WTC11 (cell line): ENCODE data around the gene FGF18. TPM values are rescaled to one million over a fixed set of nuclear protein-coding genes. Genes with fewer than 3 reads are reported as not detected.
"Not testable (repeated sequence)": the region's sequence is repeated elsewhere in the genome, so short reads cannot be mapped to it uniquely, and the experiment has no call there.

Experiments
- ATAC-seq: fragments of 200-7000 bp; cut with Tn5 transposase; 2 replicates; pipeline ENCODE4 v1.10.0; 2021; ENCODE audit warnings: mild to moderate bottlenecking, moderate library complexity
- CTCF ChIA-PET: fragments of 300-600 bp; sonication (Branson Sonifier 250); formaldehyde crosslinking; loops from one replicate; lab custom pipeline; 2021; ENCODE audit warnings: antibody characterized with exemption; lab: Charles Lee
- POLR2A ChIA-PET: fragments of 350-600 bp; sonication (Branson Sonifier 250); formaldehyde crosslinking; loops from one replicate; lab custom pipeline; 2021; ENCODE audit warnings: antibody characterized with exemption; lab: Charles Lee
- DNase-seq: peaks from one replicate; pipeline ENCODE4 v3.0.0; 2021; ENCODE audit warnings: low spot score
- H3K27ac Mint-ChIP-seq: 2 replicates; pipeline ENCODE4 v1.8.0; 2021; ENCODE audit warnings: mixed read lengths
- H3K27me3 Mint-ChIP-seq: 2 replicates; pipeline ENCODE4 v1.8.0; 2021; ENCODE audit warnings: low read depth, mild to moderate bottlenecking, moderate library complexity, mixed read lengths
- H3K36me3 Mint-ChIP-seq: 2 replicates; pipeline ENCODE4 v1.8.0; 2021; ENCODE audit warnings: mixed read lengths
- H3K4me1 Mint-ChIP-seq: 2 replicates; pipeline ENCODE4 v1.8.0; 2022; ENCODE audit warnings: mixed read lengths
- H3K4me3 Mint-ChIP-seq: 2 replicates; pipeline ENCODE4 v1.8.0; 2021; ENCODE audit warnings: mild to moderate bottlenecking, moderate library complexity, mixed read lengths
- H3K9me3 Mint-ChIP-seq: 2 replicates; pipeline ENCODE4 v1.8.0; 2021; ENCODE audit warnings: mixed read lengths
- ARID4B ChIP-seq: sonication (generic); formaldehyde crosslinking; IDR thresholded peaks from 2 replicates; pipeline ENCODE4 v1.8.0; 2023; ENCODE audit warnings: missing genetic modification reagents, mild to moderate bottlenecking, borderline replicate concordance
- ATF2 ChIP-seq: sonication (generic); formaldehyde crosslinking; IDR thresholded peaks from 2 replicates; pipeline ENCODE4 v1.8.1; 2022; ENCODE audit warnings: low read depth, missing genetic modification reagents, borderline replicate concordance
- CBFB ChIP-seq: sonication (generic); formaldehyde crosslinking; IDR thresholded peaks from 2 replicates; pipeline ENCODE4 v1.8.1; 2022; ENCODE audit warnings: mild to moderate bottlenecking, low read depth, missing genetic modification reagents
- CREM ChIP-seq: sonication (generic); formaldehyde crosslinking; IDR thresholded peaks from 2 replicates; pipeline ENCODE4 v1.8.1; 2022; ENCODE audit warnings: mild to moderate bottlenecking, missing genetic modification reagents, moderate library complexity
- EMX1 ChIP-seq: fragments of 250-450 bp; sonication (Bioruptor Pico); IDR thresholded peaks from 2 replicates; pipeline ENCODE4 v1.8.0; 2021; ENCODE audit warnings: mild to moderate bottlenecking
- FOXK1 ChIP-seq: sonication (generic); formaldehyde crosslinking; IDR thresholded peaks from 2 replicates; pipeline ENCODE4 v1.8.0; 2022; ENCODE audit warnings: mild to moderate bottlenecking, moderate library complexity, missing genetic modification reagents
- FOXP1 ChIP-seq: sonication (generic); formaldehyde crosslinking; IDR thresholded peaks from 2 replicates; pipeline ENCODE4 v1.8.0; 2022; ENCODE audit warnings: missing genetic modification reagents, mild to moderate bottlenecking, moderate library complexity, borderline replicate concordance
- GABPB1 ChIP-seq: sonication (generic); formaldehyde crosslinking; IDR thresholded peaks from 2 replicates; pipeline ENCODE4 v1.8.1; 2023; ENCODE audit warnings: mild to moderate bottlenecking, missing genetic modification reagents
- HMGXB4 ChIP-seq: sonication (generic); formaldehyde crosslinking; IDR thresholded peaks from 2 replicates; pipeline ENCODE4 v1.8.1; 2023; ENCODE audit warnings: mild to moderate bottlenecking, moderate library complexity, missing genetic modification reagents
- MLX ChIP-seq: sonication (generic); formaldehyde crosslinking; IDR thresholded peaks from 2 replicates; pipeline ENCODE4 v1.8.1; 2023; ENCODE audit warnings: mild to moderate bottlenecking, missing genetic modification reagents, moderate library complexity
- NFATC4 ChIP-seq: fragments of 250-450 bp; sonication (Bioruptor Pico); IDR thresholded peaks from 2 replicates; pipeline ENCODE4 v1.9.0; 2021; ENCODE audit warnings: mild to moderate bottlenecking
- NR1H2 ChIP-seq: sonication (generic); formaldehyde crosslinking; IDR thresholded peaks from 2 replicates; pipeline ENCODE4 v1.9.0; 2021; ENCODE audit warnings: mild to moderate bottlenecking, moderate library complexity, missing genetic modification reagents
- SMAD4 ChIP-seq: sonication (generic); formaldehyde crosslinking; IDR thresholded peaks from 2 replicates; pipeline ENCODE4 v1.8.0; 2022; ENCODE audit warnings: mild to moderate bottlenecking, missing genetic modification reagents
- ZNF121 ChIP-seq: sonication (generic); formaldehyde crosslinking; IDR thresholded peaks from 2 replicates; pipeline ENCODE4 v1.8.0; 2023; ENCODE audit warnings: missing genetic modification reagents
- ZNF281 ChIP-seq: sonication (generic); formaldehyde crosslinking; IDR thresholded peaks from 2 replicates; pipeline ENCODE4 v1.8.0; 2023; ENCODE audit warnings: mild to moderate bottlenecking, missing genetic modification reagents
- ZNF317 ChIP-seq: sonication (generic); formaldehyde crosslinking; IDR thresholded peaks from 2 replicates; pipeline ENCODE4 v1.8.1; 2023; ENCODE audit warnings: low read depth, mild to moderate bottlenecking, moderate library complexity, missing genetic modification reagents, borderline replicate concordance
- ZNF423 ChIP-seq: fragments of 250-450 bp; sonication (Bioruptor Pico); IDR thresholded peaks from 2 replicates; pipeline ENCODE4 v2.1.2; 2022; ENCODE audit warnings: mild to moderate bottlenecking, moderate library complexity
- ZSCAN18 ChIP-seq: fragments of 250-450 bp; sonication (Bioruptor Pico); IDR thresholded peaks from 2 replicates; pipeline ENCODE4 v2.1.2; 2022; ENCODE audit warnings: mild to moderate bottlenecking, moderate library complexity
- total RNA-seq: library from RNA; stranded (reverse); gene quantifications from 3 replicates; pipeline ENCODE4 v1.2.3, GENCODE V29; 2021

Gene FGF18
- total RNA-seq, 1 experiment from 2014 or later = 0.72 TPM

GRCh38 chr5:171496456-171496855 is 77.0 kb downstream of the FGF18 start:
- no peak for ATAC-seq
- Mint-ChIP-seq H3K36me3 (no peaks in the 10 kb centered on the region), H3K4me3 (no peak overlapping the region), H3K27ac (no peak overlapping the region), H3K4me1 (peaks cover 23% of the 10 kb centered on the region), H3K9me3 (no peaks in the 10 kb centered on the region), H3K27me3 (no peaks in the 10 kb centered on the region)
- TF ChIP-seq ZNF281 (CRISPR knock-in tag) (no peak), ZNF317 (CRISPR knock-in tag) (no peak), HMGXB4 (no peak), ZNF121 (no peak), CBFB (CRISPR knock-in tag) (no peak), ARID4B (CRISPR knock-in tag) (no peak), NFATC4 (CRISPR knock-in tag) (no peak), FOXK1 (CRISPR knock-in tag) (no peak), ZNF423 (CRISPR knock-in tag) (no peak), EMX1 (CRISPR knock-in tag) (no peak), FOXP1 (CRISPR knock-in tag) (no peak), NR1H2 (CRISPR knock-in tag) (no peak)
- DNase-seq = no peak
- CTCF ChIA-PET = interaction anchor here (0.8 kb wide), 1 partner anchor 78 kb away, joined by 3 read pairs; no protein-coding TSS in a partner anchor
- POLR2A ChIA-PET = no interaction called here

- H3K27me3 Mint-ChIP-seq, DNase-seq, POLR2A ChIA-PET, ATAC-seq, CTCF ChIA-PET, H3K9me3 Mint-ChIP-seq, H3K36me3 Mint-ChIP-seq, H3K27ac Mint-ChIP-seq, H3K4me3 Mint-ChIP-seq: not testable (repeated sequence)
- H3K4me1 Mint-ChIP-seq = peaks cover 31% of the 10 kb centered on the region
Observed at GRCh38 chr5:171497494-171497893, 78.0 kb downstream of the FGF18 start.

- DNase-seq (no peak), ATAC-seq (no peak)
- Mint-ChIP-seq H3K36me3 (no peaks in the 10 kb centered on the region), H3K27ac (no peak overlapping the region), H3K27me3 (no peaks in the 10 kb centered on the region), H3K4me3 (no peak overlapping the region), H3K9me3 (no peaks in the 10 kb centered on the region), H3K4me1 (peaks cover 31% of the 10 kb centered on the region)
- CTCF ChIA-PET = no interaction called here
- POLR2A ChIA-PET = no interaction called here
- TF ChIP-seq GABPB1 = no peak
- TF ChIP-seq ATF2 (CRISPR knock-in tag) = no peak
- no peak for TF ChIP-seq MLX
- no peak for TF ChIP-seq ZSCAN18 (CRISPR knock-in tag)
- no peak for TF ChIP-seq SMAD4
- TF ChIP-seq CREM (CRISPR knock-in tag) = no peak
Observed at GRCh38 chr5:171498166-171498565, 78.7 kb downstream of the FGF18 start.
